ENCODE results near the gene RYR3. TPM values are rescaled to one million over a fixed set of nuclear protein-coding genes. Genes with fewer than 3 reads are reported as not detected.

The RYR3 gene
- total RNA-seq, 4 donors from 2014 or later: 0.38 to 1.8 (median 1.2) TPM

GRCh38 chr15:33311312-33311971 is 675 bp downstream of the RYR3 start:
- TF ChIP-seq CTCF (IDR thresholded peaks at IDR 0.05): no peak
- no peak for TF ChIP-seq POLR2A (IDR thresholded peaks at IDR 0.05)
- H3K4me3 ChIP-seq (ENCODE audit: low read depth, poor library complexity, severe bottlenecking): no peak overlapping the region
- DNase-seq (ENCODE audit: low spot score in 2 of 2): no peak
- 1% methylated on average over 36 of the region's 38 CpGs for WGBS, 2 donors
- intact Hi-C loops (cut with DNase I; ENCODE audit: low total_unique reads): no loop called here

GRCh38 chr15:33313491-33313890 is 2.7 kb downstream of the RYR3 start:
- 12 to 33% methylated on average over 1 of the region's 1 CpG for WGBS, 2 donors
- no peak for DNase-seq (ENCODE audit: low spot score in 2 of 2)
- intact Hi-C loops (cut with DNase I; ENCODE audit: low total_unique reads): no loop called here

DNA sequence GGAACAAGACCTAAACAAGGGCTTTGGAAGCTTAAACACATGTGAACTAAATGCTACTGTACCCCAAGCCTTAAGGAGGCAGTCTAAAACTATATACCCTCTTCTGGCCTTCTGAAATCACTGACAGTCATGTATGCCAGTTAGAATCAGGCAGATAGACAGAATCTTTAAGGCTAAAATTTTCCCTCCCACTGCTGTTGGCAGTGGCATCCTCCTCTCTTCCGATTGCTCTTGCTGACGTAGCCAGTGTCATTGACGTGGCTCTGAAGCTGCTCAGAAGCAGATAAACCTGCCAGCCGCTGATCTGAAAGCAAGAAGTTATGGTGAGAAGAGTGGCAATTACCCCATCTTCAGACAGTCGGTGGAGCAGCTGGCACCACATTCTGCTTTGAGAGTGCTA is 3.3 kb downstream of the RYR3 start:
- no peak overlapping the region for H3K4me3 ChIP-seq (ENCODE audit: low read depth, poor library complexity, severe bottlenecking)
- TF ChIP-seq POLR2A (IDR thresholded peaks at IDR 0.05): no peak
- no peak for TF ChIP-seq CTCF (IDR thresholded peaks at IDR 0.05)
- DNase-seq (ENCODE audit: low spot score in 2 of 2): no peak
- intact Hi-C loops (cut with DNase I; ENCODE audit: low total_unique reads): no loop called here
- WGBS, 2 donors: 71 to 75% methylated on average over 5 of the region's 5 CpGs

More at GRCh38 chr15:33313491-33313890, 2.7 kb downstream of the RYR3 start:
- no peak overlapping the region for H3K4me3 ChIP-seq (ENCODE audit: low read depth, poor library complexity, severe bottlenecking)
- TF ChIP-seq POLR2A (IDR thresholded peaks at IDR 0.05) (no peak), CTCF (IDR thresholded peaks at IDR 0.05) (no peak)

GRCh38 chr15:33315044-33315443 is 4.3 kb downstream of the RYR3 start:
- no peak for DNase-seq (ENCODE audit: low spot score in 2 of 2)
- intact Hi-C loops (cut with DNase I; ENCODE audit: low total_unique reads): no loop called here
- TF ChIP-seq POLR2A (IDR thresholded peaks at IDR 0.05) (no peak), CTCF (IDR thresholded peaks at IDR 0.05) (no peak)
- 88 to 90% methylated on average over 7 of the region's 7 CpGs for WGBS, 2 donors
- no peak overlapping the region for H3K4me3 ChIP-seq (ENCODE audit: low read depth, poor library complexity, severe bottlenecking)

- TF ChIP-seq CTCF (IDR thresholded peaks at IDR 0.05) (no peak), POLR2A (IDR thresholded peaks at IDR 0.05) (no peak)
- H3K4me3 ChIP-seq (ENCODE audit: low read depth, poor library complexity, severe bottlenecking): no peak overlapping the region
- intact Hi-C loops (cut with DNase I; ENCODE audit: low total_unique reads): no loop called here
- DNase-seq (ENCODE audit: low spot score in 2 of 2): no peak
Observed at GRCh38 chr15:33317896-33318295, 7.1 kb downstream of the RYR3 start.

GRCh38 chr15:33320017-33320416 is 9.2 kb downstream of the RYR3 start:
- H3K4me3 ChIP-seq (ENCODE audit: low read depth, poor library complexity, severe bottlenecking): no peak overlapping the region
- TF ChIP-seq POLR2A (IDR thresholded peaks at IDR 0.05) (no peak), CTCF (IDR thresholded peaks at IDR 0.05) (no peak)
- no peak for DNase-seq (ENCODE audit: low spot score in 2 of 2)
- 73 to 81% methylated on average over 1 of the region's 1 CpG for WGBS, 2 donors
- intact Hi-C loops (cut with DNase I; ENCODE audit: low total_unique reads): no loop called here

Data from lower leg skin (tissue), 4 donors.